B cell (primary cell): ENCODE measurements around the gene CTLA4. TPM values are rescaled to one million over a fixed set of nuclear protein-coding genes. Genes with fewer than 3 reads are reported as not detected.

ENCODE experiments used
- ATAC-seq: fragments of 200-7000 bp; cut with Tn5 transposase; one replicate; pipeline ENCODE4 v1.10.0; 2021; ENCODE audit warnings: low read depth, mild to moderate bottlenecking, moderate number of reproducible peaks, moderate library complexity
- CTCF ChIA-PET: fragments of 350-600 bp; sonication (Branson Sonifier 250); formaldehyde crosslinking; loops from one replicate; lab custom pipeline; 2021; ENCODE audit warnings: antibody characterized with exemption, inconsistent platforms; lab: Charles Lee
- POLR2A ChIA-PET: fragments of 350-600 bp; sonication (Branson Sonifier 250); formaldehyde crosslinking; loops from one replicate; lab custom pipeline; 2021; ENCODE audit warnings: antibody characterized with exemption; lab: Charles Lee
- DNase-seq: peaks from one replicate; pipeline ENCODE4 v3.0.0; 2013
- H2AFZ ChIP-seq: 2 replicates; pipeline ENCODE4 v1.6.1; 2012; ENCODE audit warnings: mild to moderate bottlenecking, low read depth, low read length; ENCODE audit not compliant: insufficient read depth, poor library complexity, severe bottlenecking
- H3K27ac ChIP-seq, 2 donors: 1 replicate in 1 of 2; 2 replicates in 1 of 2; pipeline ENCODE4 v1.5.1; 2012 to 2013; ENCODE audit warnings: low read length in 2 of 2, mild to moderate bottlenecking in 2 of 2, moderate library complexity in 1 of 2
- H3K27me3 ChIP-seq, 4 experiments: fragments of 200-600 bp in 1 of 4; sonication (generic) in 1 of 4; replicated peaks in 1 of 4; 1 replicate in 2 of 4; 2 replicates in 2 of 4; pipeline versions ENCODE4 v1.6.1 to v1.7.0; 2013 to 2016; ENCODE audit warnings: low read length in 3 of 4, mild to moderate bottlenecking in 2 of 4, mixed read lengths in 1 of 4, moderate library complexity in 1 of 4; ENCODE audit not compliant: insufficient read depth in 4 of 4, control insufficient read depth in 3 of 4; ENCODE audit errors: control extremely low read depth in 1 of 4
- H3K36me3 ChIP-seq, 2 experiments: replicated peaks in 1 of 2; 1 replicate in 1 of 2; 2 replicates in 1 of 2; pipeline versions ENCODE4 v1.6.1 to v1.7.1; 2013; ENCODE audit warnings: low read length in 1 of 2; ENCODE audit not compliant: insufficient read depth in 2 of 2, control insufficient read depth in 1 of 2; ENCODE audit errors: control extremely low read depth in 1 of 2, extremely low read depth in 1 of 2
- H3K4me1 ChIP-seq, 2 donors: fragments of 200-600 bp in 1 of 2; sonication (generic) in 1 of 2; 1 replicate in 1 of 2; 2 replicates in 1 of 2; pipeline versions ENCODE4 v1.5.1 to v1.6.1; 2013 to 2017; ENCODE audit warnings: low read length in 2 of 2; ENCODE audit not compliant: control insufficient read depth in 2 of 2, insufficient read depth in 2 of 2
- H3K4me2 ChIP-seq: replicated peaks from 2 replicates; pipeline ENCODE3; 2012; ENCODE audit warnings: mild to moderate bottlenecking, low read depth, low read length; ENCODE audit not compliant: poor library complexity, severe bottlenecking
- H3K4me3 ChIP-seq, 5 experiments: fragments of 200-600 bp in 1 of 5; sonication (generic) in 1 of 5; 1 replicate in 3 of 5; 2 replicates in 2 of 5; pipeline versions ENCODE4 v1.5.1 to v1.7.0; 2011 to 2016; ENCODE audit warnings: low read length in 4 of 5, mild to moderate bottlenecking in 4 of 5, low read depth in 2 of 5, control low read depth in 1 of 5, moderate library complexity in 1 of 5; ENCODE audit not compliant: insufficient read depth in 1 of 5; ENCODE audit errors: control extremely low read depth in 1 of 5, extremely low read depth in 1 of 5
- H3K79me2 ChIP-seq: fragments of 200-600 bp; sonication (generic); one replicate; pipeline ENCODE4 v1.6.0; 2016; ENCODE audit warnings: low read length; ENCODE audit not compliant: control insufficient read depth, insufficient read depth
- H3K9ac ChIP-seq: fragments of 200-600 bp; sonication (generic); 2 replicates; pipeline ENCODE4 v1.6.1; 2017; ENCODE audit warnings: mild to moderate bottlenecking, low read length, moderate library complexity
- H3K9me3 ChIP-seq, 3 donors: one replicate each; pipeline versions ENCODE4 v1.6.1 to v1.7.1; 2013; ENCODE audit warnings: low read length in 2 of 3; ENCODE audit not compliant: control insufficient read depth in 2 of 3, insufficient read depth in 1 of 3; ENCODE audit errors: control extremely low read depth in 1 of 3
- H4K20me1 ChIP-seq: 2 replicates; pipeline ENCODE4 v1.6.0; 2012; ENCODE audit warnings: mild to moderate bottlenecking, low read length; ENCODE audit not compliant: insufficient read depth, control insufficient read depth, poor library complexity, severe bottlenecking
- H3K27ac Mint-ChIP-seq: one replicate; pipeline ENCODE4 v1.8.0; 2021; ENCODE audit warnings: mixed read lengths
- H3K27me3 Mint-ChIP-seq: one replicate; pipeline ENCODE4 v1.8.0; 2021; ENCODE audit warnings: mixed read lengths
- H3K4me1 Mint-ChIP-seq: one replicate; pipeline ENCODE4 v1.8.0; 2021; ENCODE audit warnings: mixed read lengths
- H3K4me3 Mint-ChIP-seq: one replicate; pipeline ENCODE4 v1.8.0; 2021; ENCODE audit warnings: mixed read lengths
- H3K9me3 Mint-ChIP-seq: one replicate; pipeline ENCODE4 v1.8.0; 2022; ENCODE audit warnings: mixed read lengths; ENCODE audit not compliant: insufficient read depth
- EZH2 ChIP-seq: IDR thresholded peaks from 2 replicates; pipeline ENCODE4 v1.6.1; 2012; ENCODE audit warnings: borderline replicate concordance, low read depth, mild to moderate bottlenecking, moderate library complexity, low read length; ENCODE audit not compliant: insufficient read depth, poor library complexity, severe bottlenecking
- WGBS: methylation state at CpG from one replicate; pipeline ENCODE4 v1.1.5; 2013; ENCODE audit warnings: missing lambda C conversion rate; ENCODE audit not compliant: insufficient coverage; 5-methylcytosine and 5-hydroxymethylcytosine counted together
- intact Hi-C: fragments of 100-400 bp; cut with micrococcal nuclease; formaldehyde crosslinking; loops from one replicate; pipeline ENCODE4 v1.10.0; 2022
- polyA plus RNA-seq: library from polyadenylated mRNA; depleted of rRNA; stranded (reverse); fragments of >200 nt; gene quantifications from 2 replicates; pipeline ENCODE4 v1.2.3, GENCODE V29; 2012
- total RNA-seq, 2 donors: library from RNA; stranded (reverse); fragments of 120-200 nt in 1 of 2; gene quantifications; 1 replicate in 1 of 2; 2 replicates in 1 of 2; pipeline versions ENCODE4 v1.2.3 to v1.2.4, GENCODE V29; 2013 to 2022
- TF ChIP-seq, protein P1 (sequence below): fragments of 200-600 bp; IDR thresholded peaks from one replicate; pipeline ENCODE4 v1.8.0; 2022; ENCODE audit warnings: antibody characterized with exemption, mild to moderate bottlenecking

The CTLA4 gene
- total and polyA plus RNA-seq, 2 donors (not counting 1 experiment from before 2014, with no cell fraction given) = 0.30 TPM; not detected in 1

DNA sequence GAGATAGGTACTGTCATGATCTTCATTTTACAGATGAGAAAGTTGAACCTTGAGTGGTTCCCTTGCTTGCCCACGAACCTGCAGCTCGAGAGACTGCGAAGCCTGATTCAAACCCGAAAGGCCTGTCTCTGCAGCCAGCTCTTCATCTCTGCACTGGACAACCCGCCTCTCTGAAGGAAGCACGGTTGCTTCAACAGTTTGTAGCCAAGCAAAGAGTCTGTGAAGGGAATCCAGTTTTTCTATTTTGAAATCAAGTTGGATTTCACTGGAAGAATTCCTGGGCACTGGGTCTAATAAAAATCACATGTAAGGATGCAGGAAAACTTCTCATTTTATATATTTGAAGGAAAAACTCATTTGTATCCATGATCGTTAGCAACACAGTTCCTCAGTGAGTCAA is 47.7 kb downstream of the CTLA4 start:
- Histone ChIP-seq H3K9me3 (no peaks in the 10 kb centered on the region), H3K4me1 (no peaks in the 10 kb centered on the region), H2AFZ (no peak overlapping the region), H3K9ac (no peak overlapping the region), H3K27me3 (peaks cover 0 to 4% (median 0%) of the 10 kb centered on the region in 4 experiments), H3K27ac (no peak overlapping the region), H3K79me2 (no peaks in the 10 kb centered on the region), H3K4me2 (no peak overlapping the region), H3K4me3 (no peak overlapping the region), H4K20me1 (no peaks in the 10 kb centered on the region), H3K36me3 (no peaks in the 10 kb centered on the region)
- POLR2A ChIA-PET = no interaction called here
- H3K27me3 Mint-ChIP-seq = peaks cover 29% of the 10 kb centered on the region
- H3K4me1 Mint-ChIP-seq = peaks cover 5% of the 10 kb centered on the region
- no peak for ATAC-seq
- TF ChIP-seq EZH2 = no peak
- TF ChIP-seq, protein P1, sequence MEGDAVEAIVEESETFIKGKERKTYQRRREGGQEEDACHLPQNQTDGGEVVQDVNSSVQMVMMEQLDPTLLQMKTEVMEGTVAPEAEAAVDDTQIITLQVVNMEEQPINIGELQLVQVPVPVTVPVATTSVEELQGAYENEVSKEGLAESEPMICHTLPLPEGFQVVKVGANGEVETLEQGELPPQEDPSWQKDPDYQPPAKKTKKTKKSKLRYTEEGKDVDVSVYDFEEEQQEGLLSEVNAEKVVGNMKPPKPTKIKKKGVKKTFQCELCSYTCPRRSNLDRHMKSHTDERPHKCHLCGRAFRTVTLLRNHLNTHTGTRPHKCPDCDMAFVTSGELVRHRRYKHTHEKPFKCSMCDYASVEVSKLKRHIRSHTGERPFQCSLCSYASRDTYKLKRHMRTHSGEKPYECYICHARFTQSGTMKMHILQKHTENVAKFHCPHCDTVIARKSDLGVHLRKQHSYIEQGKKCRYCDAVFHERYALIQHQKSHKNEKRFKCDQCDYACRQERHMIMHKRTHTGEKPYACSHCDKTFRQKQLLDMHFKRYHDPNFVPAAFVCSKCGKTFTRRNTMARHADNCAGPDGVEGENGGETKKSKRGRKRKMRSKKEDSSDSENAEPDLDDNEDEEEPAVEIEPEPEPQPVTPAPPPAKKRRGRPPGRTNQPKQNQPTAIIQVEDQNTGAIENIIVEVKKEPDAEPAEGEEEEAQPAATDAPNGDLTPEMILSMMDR = no peak
- intact Hi-C loops = no loop called here
- no peak overlapping the region for H3K4me3 Mint-ChIP-seq
- no peaks in the 10 kb centered on the region for H3K9me3 Mint-ChIP-seq
- no peak overlapping the region for H3K27ac Mint-ChIP-seq
- WGBS = 88% methylated on average over 6 of the region's 7 CpGs
- no peak for DNase-seq
- CTCF ChIA-PET = no interaction called here

DNA sequence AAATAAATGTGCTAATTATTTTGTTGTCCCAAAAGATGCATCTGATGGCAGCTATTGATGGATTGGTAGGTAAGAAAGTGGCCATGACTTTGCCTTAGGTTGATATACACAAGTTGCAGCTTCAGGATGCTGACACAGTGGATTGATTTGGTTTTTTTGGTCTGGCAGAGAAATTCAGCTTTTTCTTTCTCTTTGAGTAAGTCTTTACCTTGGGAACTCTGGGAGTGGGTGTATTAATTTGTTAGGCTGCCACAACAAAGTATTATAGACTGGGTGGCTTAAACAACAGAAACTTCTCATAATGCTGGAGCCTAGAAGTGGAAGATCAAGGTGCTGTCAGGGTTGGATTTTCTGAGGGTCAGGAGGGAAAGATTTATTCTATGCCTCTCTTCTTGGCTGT is 49.2 kb downstream of the CTLA4 start:
- ChIA-PET POLR2A (no interaction called here), CTCF (interaction anchor here (0.6 to 0.7 kb wide), 2 partner anchors 27 to 139 kb away, joined by 3 to 4 read pairs; no protein-coding TSS in a partner anchor)
- no peak for ATAC-seq
- H3K27me3 Mint-ChIP-seq = peaks cover 29% of the 10 kb centered on the region
- no peaks in the 10 kb centered on the region for H3K9me3 Mint-ChIP-seq
- no peak for DNase-seq
- H3K4me1 Mint-ChIP-seq = peaks cover 5% of the 10 kb centered on the region
- intact Hi-C loops = no loop called here
- H3K4me3 ChIP-seq = no peak overlapping the region
- H3K4me2 ChIP-seq = no peak overlapping the region
- H3K9me3 ChIP-seq = no peaks in the 10 kb centered on the region
- no peaks in the 10 kb centered on the region for H3K79me2 ChIP-seq
- H3K36me3 ChIP-seq = no peaks in the 10 kb centered on the region
- TF ChIP-seq, protein P1 = no peak
- TF ChIP-seq EZH2 = no peak
- no peaks in the 10 kb centered on the region for H4K20me1 ChIP-seq
- no peak overlapping the region for H3K4me3 Mint-ChIP-seq
- H3K27ac ChIP-seq = no peak overlapping the region
- H2AFZ ChIP-seq = no peak overlapping the region
- H3K27ac Mint-ChIP-seq = no peak overlapping the region
- H3K9ac ChIP-seq = no peak overlapping the region
- H3K27me3 ChIP-seq = peaks cover 0 to 4% (median 0%) of the 10 kb centered on the region in 4 experiments
- H3K4me1 ChIP-seq = no peaks in the 10 kb centered on the region
